ENCODE results near the gene EFNA5.

GRCh38 chr5:107430071-107430625 lies 240.6 kb downstream of the EFNA5 start:
- no peak for TF ChIP-seq POLR2A (IDR thresholded peaks at IDR 0.05)
- TF ChIP-seq, protein P1, sequence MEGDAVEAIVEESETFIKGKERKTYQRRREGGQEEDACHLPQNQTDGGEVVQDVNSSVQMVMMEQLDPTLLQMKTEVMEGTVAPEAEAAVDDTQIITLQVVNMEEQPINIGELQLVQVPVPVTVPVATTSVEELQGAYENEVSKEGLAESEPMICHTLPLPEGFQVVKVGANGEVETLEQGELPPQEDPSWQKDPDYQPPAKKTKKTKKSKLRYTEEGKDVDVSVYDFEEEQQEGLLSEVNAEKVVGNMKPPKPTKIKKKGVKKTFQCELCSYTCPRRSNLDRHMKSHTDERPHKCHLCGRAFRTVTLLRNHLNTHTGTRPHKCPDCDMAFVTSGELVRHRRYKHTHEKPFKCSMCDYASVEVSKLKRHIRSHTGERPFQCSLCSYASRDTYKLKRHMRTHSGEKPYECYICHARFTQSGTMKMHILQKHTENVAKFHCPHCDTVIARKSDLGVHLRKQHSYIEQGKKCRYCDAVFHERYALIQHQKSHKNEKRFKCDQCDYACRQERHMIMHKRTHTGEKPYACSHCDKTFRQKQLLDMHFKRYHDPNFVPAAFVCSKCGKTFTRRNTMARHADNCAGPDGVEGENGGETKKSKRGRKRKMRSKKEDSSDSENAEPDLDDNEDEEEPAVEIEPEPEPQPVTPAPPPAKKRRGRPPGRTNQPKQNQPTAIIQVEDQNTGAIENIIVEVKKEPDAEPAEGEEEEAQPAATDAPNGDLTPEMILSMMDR (IDR thresholded peaks at IDR 0.05), result no peak
- TF ChIP-seq EP300 (IDR thresholded peaks at IDR 0.05), result no peak
- TF ChIP-seq POLR2AphosphoS5 (IDR thresholded peaks at IDR 0.05), result no peak

Measured in suprapubic skin (tissue), 4 donors.